ENCODE measurements around the gene AUP1. TPM values are rescaled to one million over a fixed set of nuclear protein-coding genes. Genes with fewer than 3 reads are reported as not detected.

AUP1 gene
- total and polyA plus RNA-seq, 2 of the 8 experiments (the other 6 are each of a cell fraction or from before 2014, with no cell fraction given) = 83.4 to 121 TPM

DNA sequence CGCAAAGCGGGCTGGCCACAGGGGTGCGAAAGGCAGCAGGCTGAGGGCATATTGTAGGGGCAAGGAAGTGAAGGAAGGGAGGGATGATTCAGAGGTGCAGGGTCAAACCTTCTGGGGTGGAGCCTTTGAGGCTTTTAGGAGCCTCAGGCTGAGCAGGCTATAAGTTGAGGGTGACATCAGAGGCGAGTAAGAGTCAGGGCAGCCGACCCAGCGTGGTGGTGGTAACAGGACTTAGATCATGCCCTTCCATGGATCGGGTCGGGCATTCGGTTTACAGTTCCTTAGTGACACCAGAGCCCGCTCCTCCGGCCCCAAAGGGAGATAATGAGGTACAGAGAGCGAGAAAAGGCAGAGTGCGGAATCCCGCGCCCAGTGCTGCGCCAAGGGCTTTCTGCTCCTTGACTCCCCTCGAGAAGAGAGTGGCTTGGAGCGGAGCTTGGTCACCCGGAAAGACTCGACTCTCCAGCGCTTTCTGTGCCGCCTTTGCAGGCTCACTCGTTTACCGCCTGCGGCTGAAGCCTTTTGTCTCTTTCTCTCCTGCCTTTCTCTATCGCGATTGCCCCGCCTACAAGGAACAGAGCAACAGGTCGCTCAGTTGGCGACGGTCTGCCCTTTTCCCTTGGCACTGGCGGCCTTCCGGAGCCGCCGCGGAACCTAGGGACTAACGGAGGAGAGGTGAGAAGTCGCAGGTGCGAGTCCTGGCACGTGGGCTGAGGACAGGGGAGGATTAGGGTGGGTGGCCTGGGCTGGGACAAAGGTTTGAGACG lies 30.8 kb downstream of the AUP1 start (continued):
- no peak for TF ChIP-seq ZNF274 (IDR thresholded peaks at IDR 0.05; ENCODE audit: borderline replicate concordance, extremely low read depth, low read length)
- no peak for TF ChIP-seq SIRT6 (IDR thresholded peaks at IDR 0.05; ENCODE audit: low read length)
- TF ChIP-seq, protein P1, sequence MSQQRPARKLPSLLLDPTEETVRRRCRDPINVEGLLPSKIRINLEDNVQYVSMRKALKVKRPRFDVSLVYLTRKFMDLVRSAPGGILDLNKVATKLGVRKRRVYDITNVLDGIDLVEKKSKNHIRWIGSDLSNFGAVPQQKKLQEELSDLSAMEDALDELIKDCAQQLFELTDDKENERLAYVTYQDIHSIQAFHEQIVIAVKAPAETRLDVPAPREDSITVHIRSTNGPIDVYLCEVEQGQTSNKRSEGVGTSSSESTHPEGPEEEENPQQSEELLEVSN (IDR thresholded peaks at IDR 0.05) = peak; percentile 78
- TF ChIP-seq EP300 (IDR thresholded peaks at IDR 0.05; ENCODE audit: borderline replicate concordance in 1 of 2, low read depth in 2 of 2, low read length in 2 of 2) = no peak
- peak; percentile 52 for TF ChIP-seq CHD2 (IDR thresholded peaks at IDR 0.05; ENCODE audit: low read length)
- TF ChIP-seq SIX5 (IDR thresholded peaks at IDR 0.05; ENCODE audit: low read depth, low read length) = no peak
- TF ChIP-seq KDM4A (IDR thresholded peaks at IDR 0.05; ENCODE audit: low read depth, low read length, severe bottlenecking) = peak; percentile 64
- no peak for TF ChIP-seq SAP30 (IDR thresholded peaks at IDR 0.05; ENCODE audit: insufficient read depth, insufficient replicate concordance, low read length)
- TF ChIP-seq EGR1 (IDR thresholded peaks at IDR 0.05; ENCODE audit: borderline replicate concordance, low read depth, low read length) = no peak
- TF ChIP-seq SP2 (IDR thresholded peaks at IDR 0.05; ENCODE audit: low read length) = no peak
- TF ChIP-seq, protein P2, sequence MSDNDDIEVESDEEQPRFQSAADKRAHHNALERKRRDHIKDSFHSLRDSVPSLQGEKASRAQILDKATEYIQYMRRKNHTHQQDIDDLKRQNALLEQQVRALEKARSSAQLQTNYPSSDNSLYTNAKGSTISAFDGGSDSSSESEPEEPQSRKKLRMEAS (IDR thresholded peaks at IDR 0.05) = peak; percentile 87
- TF ChIP-seq NRF1 (IDR thresholded peaks at IDR 0.05; ENCODE audit: low read depth, low read length) = no peak
- TF ChIP-seq SRF (IDR thresholded peaks at IDR 0.05; ENCODE audit: low read depth, low read length) = no peak
- no peak for TF ChIP-seq CBX8 (IDR thresholded peaks at IDR 0.05; ENCODE audit: borderline replicate concordance, low read depth, low read length)
- TF ChIP-seq GTF2F1 (IDR thresholded peaks at IDR 0.05; ENCODE audit: borderline replicate concordance, low read depth, low read length) = no peak
